VCaP (cell line): ENCODE results near the gene LYPD4.

ENCODE experiments used
- H3K27ac ChIP-seq: fragments of 450-650 bp; 2 replicates; pipeline ENCODE4 v1.5.1; 2017
- TF ChIP-seq, protein P1 (sequence below): fragments of 450-650 bp; conservative IDR thresholded peaks from 2 replicates; pipeline ENCODE4 v1.5.1; 2017; ENCODE audit warnings: mild to moderate bottlenecking, moderate library complexity

LYPD4 gene

DNA sequence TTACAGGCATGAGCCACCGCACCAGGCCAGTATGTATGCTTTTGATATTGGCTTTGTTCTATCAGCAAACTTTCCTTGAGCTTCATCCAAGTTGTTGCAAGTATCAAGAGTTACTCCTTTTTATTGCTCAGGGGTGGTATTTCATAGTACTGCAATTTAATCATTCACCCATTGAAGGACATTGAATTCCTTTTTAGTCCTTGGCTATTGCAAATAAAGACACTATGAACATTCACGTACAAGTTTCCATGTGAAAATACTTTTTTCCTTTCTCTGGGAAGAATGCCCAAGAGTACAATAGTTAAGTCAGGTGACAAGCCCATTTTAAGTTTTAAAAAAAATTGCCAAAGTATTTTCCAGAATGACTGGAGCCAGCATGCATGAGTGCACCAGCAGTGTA, 27.7 kb downstream of the LYPD4 start:
- H3K27ac ChIP-seq = no peak overlapping the region
- TF ChIP-seq, protein P1, sequence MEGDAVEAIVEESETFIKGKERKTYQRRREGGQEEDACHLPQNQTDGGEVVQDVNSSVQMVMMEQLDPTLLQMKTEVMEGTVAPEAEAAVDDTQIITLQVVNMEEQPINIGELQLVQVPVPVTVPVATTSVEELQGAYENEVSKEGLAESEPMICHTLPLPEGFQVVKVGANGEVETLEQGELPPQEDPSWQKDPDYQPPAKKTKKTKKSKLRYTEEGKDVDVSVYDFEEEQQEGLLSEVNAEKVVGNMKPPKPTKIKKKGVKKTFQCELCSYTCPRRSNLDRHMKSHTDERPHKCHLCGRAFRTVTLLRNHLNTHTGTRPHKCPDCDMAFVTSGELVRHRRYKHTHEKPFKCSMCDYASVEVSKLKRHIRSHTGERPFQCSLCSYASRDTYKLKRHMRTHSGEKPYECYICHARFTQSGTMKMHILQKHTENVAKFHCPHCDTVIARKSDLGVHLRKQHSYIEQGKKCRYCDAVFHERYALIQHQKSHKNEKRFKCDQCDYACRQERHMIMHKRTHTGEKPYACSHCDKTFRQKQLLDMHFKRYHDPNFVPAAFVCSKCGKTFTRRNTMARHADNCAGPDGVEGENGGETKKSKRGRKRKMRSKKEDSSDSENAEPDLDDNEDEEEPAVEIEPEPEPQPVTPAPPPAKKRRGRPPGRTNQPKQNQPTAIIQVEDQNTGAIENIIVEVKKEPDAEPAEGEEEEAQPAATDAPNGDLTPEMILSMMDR = no peak

DNA sequence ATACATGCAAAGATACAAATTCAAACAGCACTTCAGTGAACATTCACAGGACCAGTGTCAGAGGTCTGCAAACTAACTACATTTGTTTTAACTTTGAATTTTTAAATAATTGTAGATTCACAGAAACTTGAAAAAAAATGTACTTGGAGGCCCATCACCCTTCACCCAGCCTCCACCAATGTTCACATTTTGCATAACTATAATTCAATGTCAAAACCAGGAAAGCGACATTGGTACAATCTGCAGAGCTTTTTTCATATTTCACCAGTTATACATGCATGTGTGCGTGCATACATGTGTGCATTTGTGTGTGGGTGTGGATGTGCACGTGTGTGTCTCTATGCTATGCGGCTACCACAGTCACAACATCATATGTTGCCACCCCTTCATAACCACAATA, 29.2 kb downstream of the LYPD4 start:
- TF ChIP-seq, protein P1 = no peak

DNA sequence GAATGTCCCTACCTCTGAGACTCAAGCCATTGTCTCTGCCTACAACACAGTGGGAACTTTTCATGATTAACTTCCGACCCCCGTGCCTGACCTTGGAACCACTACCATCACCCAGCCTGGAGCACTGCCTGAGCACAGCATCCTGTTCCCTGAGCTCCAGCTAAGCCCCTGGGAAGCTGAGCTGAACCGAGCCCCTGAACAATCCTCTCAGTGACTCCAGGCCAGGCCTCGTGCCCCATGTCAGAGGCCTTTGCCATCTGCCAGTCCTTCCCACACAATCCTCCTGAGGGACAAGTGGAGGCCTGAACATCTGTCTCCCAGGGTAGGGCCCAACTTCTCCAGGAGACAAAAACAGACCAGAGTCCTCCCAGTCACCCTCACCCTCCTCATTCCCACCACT, 30.6 kb downstream of the LYPD4 start:
- H3K27ac ChIP-seq = no peak overlapping the region
- TF ChIP-seq, protein P1 = no peak

More for the DNA sequence above, 29.2 kb downstream of the LYPD4 start:
- H3K27ac ChIP-seq = no peak overlapping the region

DNA sequence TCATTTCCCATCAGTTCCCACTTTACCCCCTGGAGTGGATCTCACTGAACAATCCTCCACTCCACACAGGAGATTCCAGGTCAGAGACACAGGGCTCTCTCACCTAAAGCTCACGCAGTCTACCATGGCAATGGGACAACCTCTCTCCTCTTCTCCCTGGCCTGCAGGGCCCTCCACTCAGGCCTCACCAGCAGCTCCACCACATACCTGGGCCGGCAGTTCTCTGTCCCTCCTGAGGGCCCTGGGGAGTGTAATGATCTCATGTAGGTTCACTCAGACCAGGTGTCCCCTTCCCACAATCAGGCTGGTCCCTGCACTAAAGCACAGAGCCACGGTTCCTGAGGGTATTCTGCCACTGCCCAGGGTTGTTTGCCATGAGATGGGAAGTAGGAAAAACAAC, 32.5 kb downstream of the LYPD4 start:
- TF ChIP-seq, protein P1 = no peak
- no peak overlapping the region for H3K27ac ChIP-seq

DNA sequence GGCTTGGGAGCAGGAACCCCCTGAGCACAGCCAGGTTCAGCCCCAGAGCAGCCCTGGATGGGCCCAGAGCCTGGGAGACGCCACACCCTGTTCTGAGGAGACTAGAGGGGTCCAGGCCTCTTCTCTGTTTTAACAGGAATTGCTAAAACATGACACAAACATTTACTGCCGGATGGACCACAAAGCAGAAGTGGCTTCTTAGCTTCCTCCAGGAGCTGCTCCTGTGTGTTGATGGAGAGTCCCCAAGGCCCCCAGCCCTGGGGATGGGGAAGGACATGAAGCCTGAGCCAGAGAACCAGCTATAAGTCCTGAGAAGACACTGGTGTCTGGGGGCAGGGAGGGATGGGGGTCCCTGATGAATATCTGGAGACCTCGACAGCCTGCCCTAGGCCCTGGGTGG, 33.4 kb downstream of the LYPD4 start:
- no peak overlapping the region for H3K27ac ChIP-seq
- TF ChIP-seq, protein P1 = no peak

DNA sequence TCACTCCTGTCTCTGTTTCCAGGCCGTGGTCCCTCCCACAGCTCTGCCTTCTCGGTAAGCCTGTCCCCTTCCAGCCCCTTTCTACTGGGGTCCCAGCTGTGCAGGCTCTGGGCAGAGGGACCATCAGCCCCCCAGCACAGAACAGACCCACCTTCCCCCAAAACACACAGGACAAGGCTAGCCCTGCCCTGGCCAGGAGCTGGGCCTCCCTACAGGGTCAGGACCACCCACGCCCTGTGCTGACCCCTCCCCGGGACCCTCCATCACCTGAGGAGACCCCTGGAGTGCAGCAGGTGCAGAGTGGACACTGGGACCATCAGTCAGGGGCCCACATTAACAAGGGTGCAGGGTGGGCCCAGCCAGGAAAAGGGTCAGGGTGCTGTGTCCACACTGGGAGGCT, 34.2 kb downstream of the LYPD4 start:
- TF ChIP-seq, protein P1 = no peak
- no peak overlapping the region for H3K27ac ChIP-seq

DNA sequence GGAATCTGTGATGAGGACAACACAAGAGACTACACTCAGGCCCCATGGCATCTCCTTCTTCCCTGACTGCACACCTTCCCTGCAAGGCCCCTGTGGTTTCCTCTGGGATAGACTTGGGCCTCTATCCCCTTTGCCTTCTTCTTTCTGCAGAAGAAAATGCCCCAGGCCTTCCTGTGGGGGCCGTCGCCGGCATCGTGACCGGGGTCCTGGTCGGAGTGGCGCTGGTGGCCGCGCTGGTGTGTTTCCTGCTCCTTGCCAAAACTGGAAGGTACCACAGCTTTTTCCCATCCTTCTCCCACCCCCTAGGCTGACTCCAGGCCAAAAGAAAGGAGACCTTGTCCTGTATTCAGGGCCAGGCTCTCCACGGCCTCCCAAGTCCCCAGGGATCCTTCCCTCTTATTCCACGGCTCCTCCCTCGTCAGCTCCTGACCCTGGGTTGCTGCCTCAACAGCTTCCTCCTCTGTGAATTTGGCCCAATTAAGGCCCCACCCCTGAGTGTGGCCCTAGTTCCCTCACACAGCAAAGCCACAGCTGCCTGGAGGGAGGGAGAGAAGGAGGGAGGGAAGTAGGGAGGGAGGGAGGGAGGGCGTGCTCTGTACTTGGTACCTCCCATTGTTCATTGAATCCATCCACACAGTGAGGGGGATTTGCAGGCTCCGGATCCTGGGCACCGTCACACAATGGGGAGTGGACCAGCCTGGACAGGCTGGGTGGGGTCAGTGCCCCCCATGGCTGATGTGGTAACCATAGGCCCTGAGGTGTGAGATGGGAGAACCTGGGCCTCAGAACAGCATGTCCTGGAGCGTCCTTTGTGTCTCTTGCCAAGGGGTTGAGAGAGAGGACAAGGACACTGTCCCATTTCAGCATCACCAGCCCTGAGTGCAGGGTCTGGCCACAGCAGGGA, 35.6 kb downstream of the LYPD4 start:
- H3K27ac ChIP-seq = no peak overlapping the region
- TF ChIP-seq, protein P1 = no peak
